Measurements from ENCODE around the gene PRSS12. TPM values are rescaled to one million over a fixed set of nuclear protein-coding genes. Genes with fewer than 3 reads are reported as not detected.

Gene PRSS12
- total RNA-seq, 4 donors from 2014 or later, result 0.19 to 0.44 (median 0.28) TPM

DNA sequence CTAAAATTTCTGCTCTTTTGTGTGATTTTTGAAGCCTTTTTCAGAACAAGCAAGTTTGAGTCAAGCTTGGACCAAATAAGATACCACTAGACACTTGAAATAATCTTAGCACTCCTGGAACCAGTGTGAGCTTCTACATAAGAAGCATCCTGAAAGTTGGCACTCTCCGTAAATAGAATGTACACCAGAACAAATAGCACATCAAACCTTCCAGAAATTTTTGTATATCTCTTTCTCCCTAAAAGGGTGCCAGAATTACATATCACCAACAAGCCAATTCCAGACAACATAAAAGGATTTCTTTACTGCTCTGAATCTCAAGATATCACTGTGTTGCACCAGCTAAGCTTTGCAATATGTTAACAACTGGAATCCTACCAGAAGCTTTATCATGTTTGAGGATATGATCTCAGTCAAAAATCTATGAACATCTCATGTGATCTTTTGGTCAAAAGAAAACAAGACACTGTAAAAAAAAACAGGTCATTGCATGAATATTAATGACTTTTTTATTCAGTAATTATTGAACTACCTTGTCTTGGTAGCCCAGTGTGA lies 117.2 kb downstream of the PRSS12 start:
- DNase-seq (ENCODE audit: low spot score), result no peak
- TF ChIP-seq, protein P1, sequence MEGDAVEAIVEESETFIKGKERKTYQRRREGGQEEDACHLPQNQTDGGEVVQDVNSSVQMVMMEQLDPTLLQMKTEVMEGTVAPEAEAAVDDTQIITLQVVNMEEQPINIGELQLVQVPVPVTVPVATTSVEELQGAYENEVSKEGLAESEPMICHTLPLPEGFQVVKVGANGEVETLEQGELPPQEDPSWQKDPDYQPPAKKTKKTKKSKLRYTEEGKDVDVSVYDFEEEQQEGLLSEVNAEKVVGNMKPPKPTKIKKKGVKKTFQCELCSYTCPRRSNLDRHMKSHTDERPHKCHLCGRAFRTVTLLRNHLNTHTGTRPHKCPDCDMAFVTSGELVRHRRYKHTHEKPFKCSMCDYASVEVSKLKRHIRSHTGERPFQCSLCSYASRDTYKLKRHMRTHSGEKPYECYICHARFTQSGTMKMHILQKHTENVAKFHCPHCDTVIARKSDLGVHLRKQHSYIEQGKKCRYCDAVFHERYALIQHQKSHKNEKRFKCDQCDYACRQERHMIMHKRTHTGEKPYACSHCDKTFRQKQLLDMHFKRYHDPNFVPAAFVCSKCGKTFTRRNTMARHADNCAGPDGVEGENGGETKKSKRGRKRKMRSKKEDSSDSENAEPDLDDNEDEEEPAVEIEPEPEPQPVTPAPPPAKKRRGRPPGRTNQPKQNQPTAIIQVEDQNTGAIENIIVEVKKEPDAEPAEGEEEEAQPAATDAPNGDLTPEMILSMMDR (IDR thresholded peaks at IDR 0.05), result no peak
- no peak for ATAC-seq (ENCODE audit: low FRiP score)

Small RNA genes within 50 kb of the gene (small RNA-seq; reads per million reads assigned to genes)
- gene SNORA24, result not detected
